GM12878 (cell line): ENCODE data around the gene CHN1. TPM values are rescaled to one million over a fixed set of nuclear protein-coding genes. Genes with fewer than 3 reads are reported as not detected.

Source experiments
- ATAC-seq: fragments of 200-7000 bp; cut with Tn5 transposase; 3 replicates; pipeline ENCODE4 v1.9.1; 2020; ENCODE audit warnings: mild to moderate bottlenecking, moderate library complexity
- BruUV-seq: library from RNA; stranded (reverse); fragments of 400-500 nt; replicated peaks from 2 replicates; lab custom pipeline; 2021; lab: Mats Ljungman, UMichigan
- CTCF ChIA-PET: fragments of 300-600 bp; sonication (Branson Sonifier 250); formaldehyde crosslinking; extraction: SDS; loops from one replicate; lab custom pipeline; 2021; ENCODE audit warnings: inconsistent platforms; lab: Yijun Ruan, JAX
- POLR2A ChIA-PET: fragments of 350-600 bp; formaldehyde crosslinking; extraction: SDS; loops from one replicate; lab custom pipeline; 2021; ENCODE audit warnings: inconsistent platforms; lab: Charles Lee
- RAD21 ChIA-PET: fragments of 300-600 bp; sonication (Branson Sonifier 250); formaldehyde crosslinking; loops from one replicate; lab custom pipeline; 2023; ENCODE audit warnings: antibody characterized with exemption; ENCODE audit not compliant: unreplicated experiment; lab: Charles Lee
- SMC1A ChIA-PET: fragments of 300-600 bp; sonication (Branson Sonifier 250); formaldehyde crosslinking; loops from one replicate; lab custom pipeline; 2023; ENCODE audit not compliant: unreplicated experiment, uncharacterized antibody; lab: Charles Lee
- DNase-seq: peaks from one replicate; pipeline ENCODE4 v3.0.0-alpha.2; 2011; ENCODE audit warnings: low read depth, low spot score
- FAIRE-seq: peaks from 3 replicates; lab custom pipeline; 2011; peaks lifted over from hg19 to GRCh38; lab: Jason Lieb, UNC
- H2AFZ ChIP-seq: 2 replicates; pipeline ENCODE4 v1.6.0; 2011; ENCODE audit warnings: low read depth, low read length, control low read depth; ENCODE audit not compliant: control insufficient read depth
- H3K27ac ChIP-seq: 2 replicates; pipeline ENCODE4 v1.5.1; 2011; ENCODE audit warnings: control low read depth; ENCODE audit not compliant: control insufficient read depth, insufficient read depth
- H3K27me3 ChIP-seq, 2 experiments: replicated peaks in 1 of 2; 2 replicates each; pipeline versions ENCODE4 v1.6.0 to v1.6.1; 2011; ENCODE audit warnings: low read length in 1 of 2; ENCODE audit not compliant: control insufficient read depth in 2 of 2, insufficient read depth in 2 of 2
- H3K36me3 ChIP-seq, 2 experiments: 2 replicates each; pipeline ENCODE4 v1.5.1; 2011; ENCODE audit warnings: low read length in 1 of 2; ENCODE audit not compliant: control insufficient read depth in 2 of 2, insufficient read depth in 2 of 2
- H3K4me1 ChIP-seq: 2 replicates; pipeline ENCODE4 v1.6.1; 2011; ENCODE audit warnings: mild to moderate bottlenecking, low read length, moderate library complexity, mixed read lengths; ENCODE audit not compliant: control insufficient read depth, insufficient read depth
- H3K4me2 ChIP-seq: 2 replicates; pipeline ENCODE4 v1.6.0; 2011; ENCODE audit warnings: control low read depth; ENCODE audit not compliant: control insufficient read depth, insufficient read depth
- H3K4me3 ChIP-seq: fragments of 200-600 bp; sonication (generic); 2 replicates; pipeline ENCODE4 v1.5.1; 2016
- H3K79me2 ChIP-seq: 2 replicates; pipeline ENCODE4 v1.6.0; 2011; ENCODE audit warnings: low read length; ENCODE audit not compliant: control insufficient read depth, insufficient read depth
- H3K9ac ChIP-seq: 2 replicates; pipeline ENCODE4 v1.8.0; 2011; ENCODE audit warnings: low read length, control low read depth, mixed read lengths; ENCODE audit not compliant: control insufficient read depth, insufficient read depth
- H3K9me3 ChIP-seq: replicated peaks from 3 replicates; pipeline ENCODE4 v1.5.1; 2011; ENCODE audit warnings: mild to moderate bottlenecking, low read length; ENCODE audit not compliant: control insufficient read depth, insufficient read depth
- H4K20me1 ChIP-seq: 2 replicates; pipeline ENCODE4 v1.6.0; 2011; ENCODE audit not compliant: control insufficient read depth, insufficient read depth
- CBFB ChIP-seq: IDR thresholded peaks from 2 replicates; pipeline ENCODE4 v1.6.1; 2016; ENCODE audit warnings: antibody characterized with exemption, low read depth
- GABPA ChIP-seq: IDR thresholded peaks from 2 replicates; pipeline ENCODE4 v1.6.1; 2014; ENCODE audit warnings: antibody characterized with exemption, low read depth, mild to moderate bottlenecking, inconsistent platforms
- IRF4 ChIP-seq: IDR thresholded peaks from 2 replicates; pipeline ENCODE4 v1.6.1; 2011; ENCODE audit warnings: low read depth, low read length
- KDM1A ChIP-seq: fragments of 200-600 bp; sonication (generic); IDR thresholded peaks from 2 replicates; pipeline ENCODE4 v1.6.1; 2016; ENCODE audit warnings: borderline replicate concordance
- LARP7 ChIP-seq: fragments of 450-650 bp; IDR thresholded peaks from 2 replicates; pipeline ENCODE4 v1.6.1; 2017; ENCODE audit warnings: mild to moderate bottlenecking
- MAX ChIP-seq: IDR thresholded peaks from 2 replicates; pipeline ENCODE4 v1.6.1; 2012; ENCODE audit warnings: low read depth, low read length, improper control_type of control experiment
- MTA3 ChIP-seq: IDR thresholded peaks from 2 replicates; pipeline ENCODE4 v1.6.1; 2012; ENCODE audit warnings: low read length, inconsistent platforms, borderline replicate concordance
- NRF1 ChIP-seq: conservative IDR thresholded peaks from 2 replicates; pipeline ENCODE4 v1.6.1; 2011; ENCODE audit warnings: mild to moderate bottlenecking, low read depth, low read length, improper control_type of control experiment
- PAX5 ChIP-seq: IDR thresholded peaks from 2 replicates; pipeline ENCODE4 v1.6.1; 2011; ENCODE audit warnings: low read depth, low read length, borderline replicate concordance
- POLR2AphosphoS2 ChIP-seq: IDR thresholded peaks from 2 replicates; pipeline ENCODE4 v1.6.1; 2011; ENCODE audit warnings: low read depth, mild to moderate bottlenecking, low read length, improper control_type of control experiment, moderate library complexity
- RAD21 ChIP-seq: IDR thresholded peaks from 2 replicates; pipeline ENCODE4 v1.6.1; 2011; ENCODE audit warnings: mild to moderate bottlenecking, low read depth, low read length, moderate library complexity; ENCODE audit not compliant: insufficient read depth
- RB1 ChIP-seq: fragments of 450-650 bp; formaldehyde crosslinking; IDR thresholded peaks from 2 replicates; pipeline ENCODE4 v1.6.1; 2017; ENCODE audit warnings: mild to moderate bottlenecking, borderline replicate concordance
- SMARCA5 ChIP-seq: fragments of 450-650 bp; IDR thresholded peaks from 2 replicates; pipeline ENCODE4 v1.6.1; 2017; ENCODE audit warnings: mild to moderate bottlenecking
- SPI1 ChIP-seq: IDR thresholded peaks from 2 replicates; pipeline ENCODE4 v1.6.1; 2011; ENCODE audit warnings: low read depth, mild to moderate bottlenecking, low read length, moderate library complexity, borderline replicate concordance; ENCODE audit not compliant: insufficient read depth
- TAF1 ChIP-seq: IDR thresholded peaks from 2 replicates; pipeline ENCODE4 v1.6.1; 2011; ENCODE audit warnings: mild to moderate bottlenecking, low read depth, low read length, borderline replicate concordance
- ZNF24 ChIP-seq: fragments of 450-650 bp; IDR thresholded peaks from 2 replicates; pipeline ENCODE4 v1.6.1; 2017; ENCODE audit warnings: antibody characterized with exemption, mild to moderate bottlenecking
- WGBS: methylation state at CpG from one replicate; pipeline ENCODE4 v1.1.6; 2016; ENCODE audit warnings: low lambda C conversion rate; ENCODE audit not compliant: insufficient replicate concordance, insufficient coverage; ENCODE audit errors: missing lambda C conversion rate; 5-methylcytosine and 5-hydroxymethylcytosine counted together
- in situ Hi-C: fragments of 300-500 bp; cut with MboI; formaldehyde crosslinking; loops from 9 replicates; pipeline ENCODE4 v1.14.3; 2018; ENCODE audit warnings: mixed read lengths
- intact Hi-C: fragments of 100-400 bp; cut with micrococcal nuclease; formaldehyde crosslinking; loops from one replicate; pipeline ENCODE4 v1.14.2; 2022; ENCODE audit not compliant: unreplicated experiment
- polyA plus RNA-seq, 11 experiments: library from polyadenylated mRNA; depleted of rRNA in 4 of 11; unstranded in 6 of 11; stranded (reverse) in 5 of 11; fragments of >200 nt; fragmentation: Nextera tagmentation in 4 of 11; fragmentation: Illumina TruSeq in 1 of 11; extraction: Ambion mirVana in 4 of 11; extraction: Trizol in 1 of 11; gene quantifications; 1 replicate in 1 of 11; 2 replicates in 10 of 11; pipeline versions ENCODE4 v1.2.1 to v1.2.3, GENCODE V29; 2011 to 2016; ENCODE audit warnings: inconsistent platforms in 2 of 11, missing spikeins in 2 of 11, low read depth in 1 of 11
- total RNA-seq, 4 experiments: library from RNA; depleted of rRNA in 3 of 4; stranded (reverse); fragments of >200 nt in 3 of 4; fragmentation: Illumina TruSeq in 1 of 4; extraction: Trizol in 1 of 4; gene quantifications; 2 replicates each; pipeline versions ENCODE4 v1.2.1 to v1.2.3, GENCODE V29; 2013 to 2021
- TF ChIP-seq, protein P1 (sequence below): fragments of 450-650 bp; IDR thresholded peaks from 2 replicates; pipeline ENCODE4 v1.6.1; 2017; ENCODE audit warnings: mild to moderate bottlenecking

CHN1 gene
- total and polyA plus RNA-seq, 10 of the 15 experiments (the other 5 are each of a cell fraction or from before 2014, with no cell fraction given): 0.18 to 0.92 (median 0.53) TPM; not detected in 1

GRCh38 chr2:174761837-174762236 lies 243.3 kb downstream of the CHN1 start (continued):
- no peak for TF ChIP-seq POLR2AphosphoS2
- no peak for TF ChIP-seq PAX5
- no peak for TF ChIP-seq SMARCA5

- SMC1A ChIA-PET: interaction anchor here (1.2 to 2.8 kb wide), 3 partner anchors 11 to 62 kb away, joined by 3 to 9 read pairs (median 9); no protein-coding TSS in a partner anchor
Observed at GRCh38 chr2:174760845-174761473, 244.2 kb downstream of the CHN1 start.

More at GRCh38 chr2:174760845-174761473, 244.2 kb downstream of the CHN1 start:
- Histone ChIP-seq H3K27ac (no peak overlapping the region), H3K79me2 (no peaks in the 10 kb centered on the region), H3K36me3 (no peaks in the 10 kb centered on the region), H3K9me3 (no peaks in the 10 kb centered on the region), H3K4me3 (no peak overlapping the region), H4K20me1 (no peaks in the 10 kb centered on the region), H3K4me1 (peaks cover 5% of the 10 kb centered on the region), H3K4me2 (no peak overlapping the region), H2AFZ (no peak overlapping the region)
- in situ Hi-C loops: no loop called here
- WGBS: 68% methylated on average over 5 of the region's 5 CpGs
- BruUV-seq: no TSS peak
- intact Hi-C loops: no loop called here
- ChIA-PET POLR2A (interaction anchor here (0.5 to 1.6 kb wide), 2 partner anchors 12 to 305 kb away, joined by 3 to 4 read pairs; no protein-coding TSS in a partner anchor), RAD21 (no interaction called here), CTCF (interaction anchor here (1.2 to 6.4 kb wide), 2 partner anchors 11 to 64 kb away, joined by 3 to 43 read pairs; no protein-coding TSS in a partner anchor)
- ATAC-seq: no peak
- DNase-seq: no peak
- no peak for FAIRE-seq
- TF ChIP-seq RB1 (no peak), LARP7 (no peak), IRF4 (no peak), SPI1 (no peak), RAD21 (no peak), KDM1A (no peak), MAX (no peak), GABPA (no peak), ZNF24 (no peak), TAF1 (no peak), POLR2AphosphoS2 (no peak), NRF1 (no peak), MTA3 (no peak), CBFB (no peak)
- TF ChIP-seq, protein P1, sequence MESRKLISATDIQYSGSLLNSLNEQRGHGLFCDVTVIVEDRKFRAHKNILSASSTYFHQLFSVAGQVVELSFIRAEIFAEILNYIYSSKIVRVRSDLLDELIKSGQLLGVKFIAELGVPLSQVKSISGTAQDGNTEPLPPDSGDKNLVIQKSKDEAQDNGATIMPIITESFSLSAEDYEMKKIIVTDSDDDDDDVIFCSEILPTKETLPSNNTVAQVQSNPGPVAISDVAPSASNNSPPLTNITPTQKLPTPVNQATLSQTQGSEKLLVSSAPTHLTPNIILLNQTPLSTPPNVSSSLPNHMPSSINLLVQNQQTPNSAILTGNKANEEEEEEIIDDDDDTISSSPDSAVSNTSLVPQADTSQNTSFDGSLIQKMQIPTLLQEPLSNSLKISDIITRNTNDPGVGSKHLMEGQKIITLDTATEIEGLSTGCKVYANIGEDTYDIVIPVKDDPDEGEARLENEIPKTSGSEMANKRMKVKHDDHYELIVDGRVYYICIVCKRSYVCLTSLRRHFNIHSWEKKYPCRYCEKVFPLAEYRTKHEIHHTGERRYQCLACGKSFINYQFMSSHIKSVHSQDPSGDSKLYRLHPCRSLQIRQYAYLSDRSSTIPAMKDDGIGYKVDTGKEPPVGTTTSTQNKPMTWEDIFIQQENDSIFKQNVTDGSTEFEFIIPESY: no peak
- TF ChIP-seq, all 136 proteins: peak for 0
- H3K27me3 ChIP-seq: peaks cover 0 to 3% of the 10 kb centered on the region in 2 experiments; a peak in 1 of 4 replicates
- no peak overlapping the region for H3K9ac ChIP-seq
